ENCODE results near the gene TCF12. TPM values are rescaled to one million over a fixed set of nuclear protein-coding genes. Genes with fewer than 3 reads are reported as not detected.

The TCF12 gene
- total RNA-seq, 1 experiment from 2014 or later: 102 TPM

GRCh38 chr15:57146506-57147201 lies 228.2 kb downstream of the TCF12 start:
- TF ChIP-seq SIN3A (IDR thresholded peaks at IDR 0.05; ENCODE audit: borderline replicate concordance, insufficient read depth, low read depth, low read length) (no peak), CTCF (IDR thresholded peaks at IDR 0.05) (peak; percentile 65; the same call in 1 of the 2 replicates)
- no peaks in the 10 kb centered on the region for H3K4me1 ChIP-seq (ENCODE audit: control insufficient read depth, insufficient read depth, low read length)
- no peak for DNase-seq (ENCODE audit: low read depth, low spot score)
- in situ Hi-C loops (cut with HindIII; ENCODE audit: low pct_unique_long_range_greater_than_20kb, low sequenced_read_pairs): no loop called here
- ChIA-PET POLR2A (interaction anchor here (0.7 kb wide), 1 partner anchor 315 kb away, joined by 3 read pairs; no protein-coding TSS in a partner anchor), CTCF (interaction anchor here (0.6 to 1.4 kb wide), 2 partner anchors 75 to 160 kb away, joined by 3 to 8 read pairs; no protein-coding TSS in a partner anchor)
- no TSS peak for BruUV-seq (replicated peaks)
- intact Hi-C loops (cut with micrococcal nuclease; ENCODE audit: unreplicated experiment): loop anchor here (10.0 kb wide), 1 partner anchor 148 kb away; no protein-coding TSS in a partner anchor
- no peak overlapping the region for H3K27ac ChIP-seq (ENCODE audit: low read length)
- H3K4me3 ChIP-seq (ENCODE audit: low read depth in 2 of 2, low read length in 2 of 2): no peak overlapping the region
- no peaks in the 10 kb centered on the region for H3K27me3 ChIP-seq (ENCODE audit: control insufficient read depth, insufficient read depth, low read length)
- H3K36me3 ChIP-seq (ENCODE audit: control insufficient read depth, insufficient read depth, low read length): no peaks in the 10 kb centered on the region
- H3K9me3 ChIP-seq (ENCODE audit: control insufficient read depth, insufficient read depth, low read depth, low read length): no peaks in the 10 kb centered on the region
- no peak for ATAC-seq

DNA sequence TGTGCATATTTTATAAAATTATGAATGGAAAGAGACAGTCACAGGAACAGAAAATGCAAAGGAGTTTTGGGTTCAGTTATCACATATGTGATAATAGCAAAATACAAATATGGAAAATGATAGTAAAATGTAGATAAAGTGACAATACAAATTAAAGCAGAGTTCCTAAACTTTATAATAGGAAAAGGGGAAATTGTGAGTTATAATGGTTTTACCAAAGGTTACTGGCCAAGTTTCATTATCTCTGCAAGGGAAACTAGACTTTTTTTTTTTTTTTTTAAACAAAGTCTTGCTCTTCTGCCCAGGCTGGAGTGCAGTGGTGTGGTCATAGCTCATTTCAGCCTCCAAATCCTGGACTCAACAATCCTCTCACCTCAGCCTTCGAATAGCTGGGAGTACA lies 229.2 kb downstream of the TCF12 start:
- no peak overlapping the region for H3K4me3 ChIP-seq (ENCODE audit: low read depth in 2 of 2, low read length in 2 of 2)
- H3K36me3 ChIP-seq (ENCODE audit: control insufficient read depth, insufficient read depth, low read length): no peaks in the 10 kb centered on the region
- DNase-seq (ENCODE audit: low read depth, low spot score) (no peak), ATAC-seq (no peak)
- ChIA-PET CTCF (interaction anchor here (0.5 to 0.6 kb wide), 2 partner anchors 14 to 126 kb away, joined by 3 to 4 read pairs; no protein-coding TSS in a partner anchor), POLR2A (interaction anchor here (0.6 to 0.7 kb wide), 3 partner anchors 91 to 316 kb away, joined by 3 to 4 read pairs (median 3); partner anchors contain the start of gene TCF12)
- no peak for TF ChIP-seq POLR2AphosphoS5 (IDR thresholded peaks at IDR 0.05; ENCODE audit: low read depth, low read length)
- no peak for TF ChIP-seq CTCF (IDR thresholded peaks at IDR 0.05)
- TF ChIP-seq SIN3A (IDR thresholded peaks at IDR 0.05; ENCODE audit: borderline replicate concordance, insufficient read depth, low read depth, low read length): no peak
- TF ChIP-seq TCF7L2 (IDR thresholded peaks at IDR 0.05; ENCODE audit: low read depth, low read length): no peak
- TF ChIP-seq REST (IDR thresholded peaks at IDR 0.05; ENCODE audit: insufficient read depth in 1 of 2, low read depth in 2 of 2, low read length in 1 of 2): no peak
- no peak overlapping the region for H3K27ac ChIP-seq (ENCODE audit: low read length)
- no peaks in the 10 kb centered on the region for H3K4me1 ChIP-seq (ENCODE audit: control insufficient read depth, insufficient read depth, low read length)
- no TSS peak for BruUV-seq (replicated peaks)
- peaks cover 4% of the 10 kb centered on the region; the same call in 1 of the 2 replicates for H3K9me3 ChIP-seq (ENCODE audit: control insufficient read depth, insufficient read depth, low read depth, low read length)
- in situ Hi-C loops (cut with HindIII; ENCODE audit: low pct_unique_long_range_greater_than_20kb, low sequenced_read_pairs): no loop called here
- intact Hi-C loops (cut with micrococcal nuclease; ENCODE audit: unreplicated experiment): loop anchor here (10.0 kb wide), 1 partner anchor 147 kb away; no protein-coding TSS in a partner anchor
- no peaks in the 10 kb centered on the region for H3K27me3 ChIP-seq (ENCODE audit: control insufficient read depth, insufficient read depth, low read length)
